Measurements from ENCODE around the gene LDHA. TPM values are rescaled to one million over a fixed set of nuclear protein-coding genes. Genes with fewer than 3 reads are reported as not detected.
"Not testable (repeated sequence)": the region's sequence is repeated elsewhere in the genome, so short reads cannot be mapped to it uniquely, and the experiment has no call there.

The LDHA gene
- total RNA-seq, 1 donor from 2014 or later = 304 TPM

GRCh38 chr11:18394928-18395734, 768 bp downstream of the LDHA start:
- peak; percentile 68 for DNase-seq (ENCODE audit: low spot score)

- peak; percentile 98 for DNase-seq (ENCODE audit: low spot score)
Observed at GRCh38 chr11:18395735-18396504, 1.6 kb downstream of the LDHA start.

- no peak for DNase-seq (ENCODE audit: low spot score)
Observed at GRCh38 chr11:18397921-18398320, 3.6 kb downstream of the LDHA start.

- not testable (repeated sequence) for DNase-seq (ENCODE audit: low spot score)
Observed at GRCh38 chr11:18401077-18401476, 6.7 kb downstream of the LDHA start.

DNA sequence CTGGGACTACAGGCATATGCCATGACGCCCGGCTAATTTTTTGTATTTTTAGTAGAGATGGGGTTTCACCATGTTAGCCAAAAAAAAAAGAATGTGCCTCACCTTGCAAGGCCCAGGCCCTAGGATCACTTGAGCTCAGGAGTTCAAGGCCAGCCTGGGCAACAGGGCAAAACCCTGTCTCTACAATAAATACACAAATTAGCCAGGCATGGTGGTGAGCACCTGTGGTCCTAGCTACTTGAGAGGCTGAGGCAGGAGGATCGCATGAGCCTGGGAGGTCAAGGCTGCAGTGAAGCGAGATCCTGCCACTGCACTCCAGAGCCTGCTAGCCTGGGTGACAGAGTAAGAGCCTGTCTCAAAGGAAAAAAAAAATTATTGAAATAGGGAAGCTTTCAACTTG, 9.7 kb downstream of the LDHA start:
- no peak for DNase-seq (ENCODE audit: low spot score)

DNA sequence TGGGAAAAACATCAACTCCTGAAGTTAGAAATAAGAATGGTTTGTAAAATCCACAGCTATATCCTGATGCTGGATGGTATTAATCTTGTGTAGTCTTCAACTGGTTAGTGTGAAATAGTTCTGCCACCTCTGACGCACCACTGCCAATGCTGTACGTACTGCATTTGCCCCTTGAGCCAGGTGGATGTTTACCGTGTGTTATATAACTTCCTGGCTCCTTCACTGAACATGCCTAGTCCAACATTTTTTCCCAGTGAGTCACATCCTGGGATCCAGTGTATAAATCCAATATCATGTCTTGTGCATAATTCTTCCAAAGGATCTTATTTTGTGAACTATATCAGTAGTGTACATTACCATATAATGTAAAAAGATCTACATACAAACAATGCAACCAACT, 13.0 kb downstream of the LDHA start:
- DNase-seq (ENCODE audit: low spot score) = not testable (repeated sequence)

DNA sequence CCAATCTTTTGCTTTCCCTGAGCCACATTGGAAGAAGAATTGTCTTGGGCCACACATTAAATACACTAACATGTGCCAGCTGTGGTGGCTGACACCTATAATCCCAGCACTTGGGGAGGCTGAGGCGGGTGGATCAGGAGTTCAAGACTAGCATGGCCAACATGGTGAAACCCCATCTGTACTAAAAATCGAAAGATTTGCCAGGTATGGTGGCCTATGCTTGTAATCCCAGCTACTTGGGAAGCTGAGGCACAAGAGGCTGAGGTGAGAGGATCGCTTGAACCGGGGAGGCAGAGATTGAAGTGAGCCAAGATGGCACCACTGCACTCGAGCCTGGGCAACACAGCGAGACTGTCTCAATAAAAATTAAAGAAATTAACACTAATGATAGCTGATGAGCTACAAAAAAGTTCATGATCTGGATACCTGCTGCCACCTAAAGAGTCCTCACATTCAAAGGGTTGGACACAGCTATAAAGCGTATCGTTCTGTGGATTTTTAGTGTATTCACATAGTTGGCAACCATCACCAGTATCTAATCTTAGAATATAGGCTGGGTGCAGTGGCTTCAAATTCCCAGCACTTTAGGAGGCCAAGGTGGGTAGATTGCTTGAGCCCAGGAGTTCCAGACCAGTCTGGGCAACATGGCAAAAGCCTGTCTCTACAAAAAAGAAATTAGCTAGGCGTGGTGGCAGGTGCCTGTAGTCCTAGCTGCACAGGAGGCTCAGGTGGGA, 14.4 kb downstream of the LDHA start:
- no peak for DNase-seq (ENCODE audit: low spot score)

DNA sequence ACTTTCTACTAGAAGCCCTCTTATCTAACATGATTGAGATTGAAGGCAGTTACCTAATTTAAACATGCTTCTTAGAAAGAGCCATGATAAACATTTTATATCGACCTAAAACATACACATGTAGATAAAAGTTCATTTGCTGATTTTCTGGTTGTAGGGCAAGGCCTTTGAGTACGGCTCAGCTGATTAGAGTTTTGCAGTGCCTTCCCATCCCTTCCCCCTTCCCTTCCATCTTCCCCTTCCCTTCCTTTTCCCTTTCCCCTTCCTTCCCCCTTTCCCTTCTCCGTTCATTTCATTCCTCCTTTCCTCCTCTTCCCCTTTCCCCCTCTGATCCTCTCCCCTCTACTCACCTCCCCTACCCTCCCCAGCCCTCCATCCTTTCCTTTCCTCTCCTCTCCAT, 22.1 kb downstream of the LDHA start:
- DNase-seq (ENCODE audit: low spot score) = no peak

GRCh38 chr11:18419040-18419439, 24.7 kb downstream of the LDHA start:
- DNase-seq (ENCODE audit: low spot score) = no peak

DNA sequence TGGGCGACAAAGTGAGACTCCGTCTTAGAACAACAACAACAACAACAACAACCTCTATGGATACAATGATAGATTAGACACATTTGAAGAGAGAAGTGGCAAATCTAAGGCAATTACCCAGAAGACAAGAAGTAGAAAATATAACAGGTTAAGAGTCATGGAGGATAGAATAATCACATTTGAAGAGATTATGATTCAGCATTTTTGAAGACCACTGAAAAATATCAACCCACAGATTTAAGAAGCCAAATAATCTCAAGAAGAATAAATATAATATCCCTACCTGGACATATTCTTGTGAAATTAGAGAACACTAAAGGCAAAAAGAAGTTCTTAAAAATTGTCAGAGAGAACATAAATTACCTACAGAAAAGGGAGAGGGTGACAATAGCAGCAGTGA, 25.7 kb downstream of the LDHA start:
- DNase-seq (ENCODE audit: low spot score) = no peak

DNA sequence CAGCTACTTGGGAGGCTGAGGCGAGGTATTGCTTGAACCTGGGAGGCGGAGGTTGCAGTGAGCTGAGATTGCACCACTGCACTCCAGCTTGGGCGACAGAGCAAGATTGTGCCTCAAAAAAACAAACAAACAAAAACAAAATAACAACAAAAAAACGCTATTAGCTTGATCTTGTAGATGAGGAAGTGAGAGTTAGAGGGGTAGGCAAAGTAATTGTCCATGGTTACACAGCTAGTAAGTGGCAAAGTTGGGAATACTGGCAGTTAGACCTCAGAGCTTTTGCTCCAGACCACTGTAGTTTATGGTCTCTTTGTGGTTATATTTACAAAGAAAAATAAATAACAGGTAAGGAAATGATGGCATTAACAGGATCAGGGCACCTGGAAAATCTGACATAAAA, 32.9 kb downstream of the LDHA start:
- no peak for DNase-seq (ENCODE audit: low spot score)

- no peak for DNase-seq (ENCODE audit: low spot score)
Observed at GRCh38 chr11:18429332-18429731, 35.0 kb downstream of the LDHA start.

DNA sequence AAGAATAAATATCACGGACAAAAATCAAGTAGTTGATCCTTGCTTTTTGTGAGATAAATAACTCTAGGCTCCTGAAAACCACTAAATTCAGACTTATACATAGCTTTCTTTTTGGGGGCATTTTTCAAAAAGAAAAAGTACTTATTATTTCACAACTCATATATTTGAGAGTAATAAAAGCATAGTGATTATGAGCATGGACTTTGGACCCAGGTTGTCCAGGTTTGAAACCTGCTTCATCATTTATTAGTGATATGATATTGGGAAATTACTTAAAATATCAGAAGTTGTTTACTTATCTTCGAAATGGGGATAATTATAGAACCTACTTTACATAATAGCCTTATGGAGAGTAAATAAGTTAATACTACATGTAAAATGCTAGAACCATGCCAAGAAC, 44.3 kb downstream of the LDHA start:
- DNase-seq (ENCODE audit: low spot score) = no peak

DNA sequence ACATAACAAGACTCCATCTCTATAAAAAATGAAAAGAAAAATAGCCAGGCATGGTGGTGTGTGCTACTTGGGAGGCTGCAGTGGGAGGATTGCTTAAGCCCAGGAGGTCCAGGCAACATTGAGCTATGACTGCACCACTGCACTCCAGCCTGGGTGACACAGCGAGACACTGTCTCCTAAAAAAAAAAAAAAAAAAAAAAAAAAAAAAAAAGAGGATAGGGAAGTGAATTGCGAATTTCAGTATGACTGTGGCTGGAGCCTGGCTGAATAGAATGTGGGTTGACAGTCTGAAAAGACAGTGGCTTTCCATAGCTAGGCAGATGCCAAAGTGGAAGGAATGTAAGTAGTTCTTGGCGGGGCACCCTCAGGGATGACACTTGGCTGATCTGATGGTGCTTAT, 54.9 kb downstream of the LDHA start:
- DNase-seq (ENCODE audit: low spot score) = no peak

- DNase-seq (ENCODE audit: low spot score) = no peak
Observed at GRCh38 chr11:18452927-18453326, 58.6 kb downstream of the LDHA start.

DNA sequence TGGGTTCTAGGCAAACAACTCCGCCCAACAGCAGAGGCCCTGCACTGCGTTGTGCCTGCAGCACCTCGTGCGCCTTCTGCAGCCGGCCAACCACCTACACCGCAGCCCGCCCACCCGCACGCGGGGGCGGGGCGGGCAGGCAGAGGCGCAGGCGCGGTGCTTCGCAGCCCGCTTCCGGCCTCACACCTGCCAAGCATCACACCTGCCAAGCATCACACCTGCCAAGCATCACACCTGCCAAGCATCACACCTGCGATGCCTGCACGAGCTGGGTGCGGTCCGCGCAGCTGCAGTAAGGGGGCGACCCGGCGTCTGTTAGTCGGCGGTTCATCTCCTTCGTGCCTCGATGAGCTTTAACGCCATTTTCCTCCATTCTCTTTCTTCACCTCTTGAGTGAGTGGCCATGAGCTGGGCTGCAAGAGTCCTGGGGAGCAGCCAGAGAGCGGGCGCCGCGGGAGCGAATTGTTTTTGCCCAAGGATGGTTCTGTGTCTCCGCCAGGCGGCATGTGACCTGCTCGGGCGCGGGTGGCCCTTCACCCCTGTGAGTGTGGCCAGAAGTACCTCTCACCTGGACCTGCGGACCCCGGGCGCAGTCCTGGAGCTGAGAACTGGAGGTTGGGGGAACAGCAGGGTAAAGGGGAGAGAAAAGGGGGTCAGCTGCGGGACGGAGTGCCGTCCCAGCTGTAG, 61.5 kb downstream of the LDHA start, which contains the start of gene LDHAL6A:
Gene LDHAL6A, plus strand, starts transcription at position 171 of the 687 bp plus-strand sequence. CDS start 825 bp downstream, outside the sequence.
- no peak for DNase-seq (ENCODE audit: low spot score)

DNA sequence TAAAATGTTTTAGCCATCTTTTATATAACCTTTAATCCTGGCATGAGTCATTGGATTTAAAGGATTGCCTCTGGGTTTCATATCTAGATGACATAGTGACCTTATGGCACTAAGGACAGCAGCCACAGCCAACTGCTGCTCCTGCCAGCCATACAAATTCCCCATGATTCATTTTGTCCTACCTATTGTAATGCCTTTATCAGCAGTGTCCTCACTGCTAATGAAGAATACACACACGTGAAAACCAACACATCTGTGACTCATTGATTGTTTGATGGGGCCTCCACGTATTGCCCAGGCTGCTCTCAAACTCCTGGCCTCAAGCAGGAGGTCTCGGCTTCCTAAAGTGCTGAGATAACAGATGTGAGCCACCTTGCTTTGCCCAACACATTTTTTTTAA, 63.1 kb downstream of the LDHA start:
- no peak for DNase-seq (ENCODE audit: low spot score)
